Astrocyte of the spinal cord (primary cell): ENCODE results near the gene KCTD20.

Source experiments
- DNase-seq: peaks from one replicate; pipeline ENCODE4 v3.0.0; 2011; ENCODE audit warnings: low read depth, low spot score
- H3K4me3 ChIP-seq: 2 replicates; pipeline ENCODE4 v1.5.1; 2011; ENCODE audit warnings: low read depth, mild to moderate bottlenecking, low read length, moderate library complexity
- CTCF ChIP-seq: IDR thresholded peaks from 2 replicates; pipeline ENCODE4 v1.5.1; 2012; ENCODE audit warnings: low read depth, mild to moderate bottlenecking, low read length, inconsistent platforms
- in situ Hi-C: cut with HindIII; loops from 2 replicates; pipeline ENCODE4 v1.10.0; 2017; ENCODE audit warnings: low sequenced_read_pairs

The KCTD20 gene

DNA sequence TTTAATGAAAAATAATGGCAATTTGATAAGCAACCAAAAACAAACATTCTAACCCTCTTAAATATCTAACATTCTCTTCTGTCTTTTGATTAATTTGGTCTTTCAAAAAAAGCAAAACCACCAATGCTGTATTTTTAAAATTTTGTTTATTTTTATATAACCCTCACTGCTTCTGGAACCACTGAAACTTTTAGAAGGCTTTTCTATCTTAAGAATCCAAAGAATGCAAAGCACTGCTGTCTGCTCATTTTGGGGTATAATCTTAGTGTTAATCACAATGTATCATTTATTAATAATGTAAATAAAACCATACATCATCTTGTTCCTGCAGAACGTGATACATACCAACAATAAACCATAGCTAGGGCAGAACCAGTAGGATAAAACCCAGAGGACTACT, 90.5 kb downstream of the KCTD20 start:
- H3K4me3 ChIP-seq, result no peak overlapping the region
- DNase-seq, result no peak
- no peak for TF ChIP-seq CTCF
- in situ Hi-C loops, result no loop called here

- in situ Hi-C loops, result no loop called here
- DNase-seq, result no peak
- no peak for TF ChIP-seq CTCF
- no peak overlapping the region for H3K4me3 ChIP-seq
These were observed 94.2 kb downstream of the KCTD20 start for GRCh38 chr6:36536873-36537547.

GRCh38 chr6:36539814-36540568, 97.2 kb downstream of the KCTD20 start:
- TF ChIP-seq CTCF, result no peak
- in situ Hi-C loops, result no loop called here
- no peak for DNase-seq
- H3K4me3 ChIP-seq, result no peak overlapping the region
